GM18507 (cell line): Measurements from ENCODE around the gene SEC14L6.
A peak's percentile ranks its signal among the peaks of the same experiment; 100 is the strongest.

ENCODE experiments used
- DNase-seq: peaks from one replicate; pipeline ENCODE4 v3.0.0; 2011; ENCODE audit warnings: low read depth; ENCODE audit not compliant: insufficient read length; ENCODE audit errors: extremely low spot score
- FAIRE-seq: peaks from 2 replicates; lab custom pipeline; 2011; peaks lifted over from hg19 to GRCh38; lab: Jason Lieb, UNC

SEC14L6 gene

DNA sequence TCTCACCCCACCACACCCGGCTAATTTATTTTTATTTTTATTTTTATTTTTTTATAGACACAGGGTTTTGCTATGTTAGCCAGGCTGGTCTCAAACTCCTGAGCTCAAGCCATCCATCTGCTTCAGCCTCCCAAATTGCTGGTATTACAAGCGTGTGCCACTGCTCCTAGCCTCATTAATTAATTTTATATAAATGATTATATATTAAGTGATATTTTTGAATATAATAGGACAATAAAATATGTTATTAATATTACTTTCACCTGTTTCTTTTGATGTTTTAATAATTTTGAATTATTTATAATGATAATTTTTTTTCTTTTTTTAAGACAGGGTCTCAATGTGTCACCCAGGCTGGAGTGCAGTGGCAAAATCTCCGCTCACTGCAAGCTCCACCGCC is 38.9 kb downstream of the SEC14L6 start:
- DNase-seq = no peak
- FAIRE-seq = no peak

DNA sequence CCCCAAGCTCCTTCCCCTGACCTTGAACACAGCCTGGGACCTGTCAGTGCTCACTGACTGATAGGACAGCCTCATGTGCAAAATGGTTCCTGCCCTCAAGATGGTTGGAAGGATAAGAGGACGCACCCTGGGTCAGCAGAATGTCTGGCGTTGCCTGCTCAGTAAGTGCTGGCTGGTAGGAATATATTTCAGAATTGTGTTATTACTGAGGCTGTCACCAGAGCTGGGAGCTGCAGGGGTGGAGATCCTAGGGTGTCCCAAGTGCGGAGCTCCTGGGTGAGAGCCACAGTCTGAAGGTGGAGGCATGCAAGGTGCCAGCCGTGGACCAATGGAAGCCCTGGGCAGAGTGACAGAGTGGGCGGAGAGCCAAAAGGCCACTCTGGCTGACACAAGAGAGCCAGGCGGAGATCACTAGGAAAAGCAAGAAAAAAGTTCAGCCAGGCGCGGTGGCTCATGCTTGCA is 40.0 kb downstream of the SEC14L6 start:
- FAIRE-seq = no peak
- no peak for DNase-seq

DNA sequence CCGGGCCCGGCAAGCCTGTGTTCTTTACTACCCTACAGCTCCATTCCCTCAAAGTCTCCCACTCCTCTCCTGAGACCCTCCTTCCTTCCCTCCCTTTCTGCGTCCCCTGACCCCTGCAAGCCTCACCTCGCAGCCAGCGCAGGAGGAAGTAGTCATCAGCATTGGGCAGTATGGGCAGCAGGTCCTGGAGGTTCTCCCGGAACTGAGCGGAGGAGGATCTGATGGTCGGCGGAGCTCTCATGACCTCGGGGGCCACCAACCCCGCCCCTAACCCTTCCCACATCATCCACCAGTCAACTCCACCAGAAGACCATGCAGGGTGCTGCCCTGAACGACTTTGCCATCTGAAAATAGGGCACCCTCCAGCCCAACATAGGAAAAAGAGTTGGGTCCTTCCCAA is 43.0 kb downstream of the SEC14L6 start:
- DNase-seq = no peak
- FAIRE-seq = no peak

DNA sequence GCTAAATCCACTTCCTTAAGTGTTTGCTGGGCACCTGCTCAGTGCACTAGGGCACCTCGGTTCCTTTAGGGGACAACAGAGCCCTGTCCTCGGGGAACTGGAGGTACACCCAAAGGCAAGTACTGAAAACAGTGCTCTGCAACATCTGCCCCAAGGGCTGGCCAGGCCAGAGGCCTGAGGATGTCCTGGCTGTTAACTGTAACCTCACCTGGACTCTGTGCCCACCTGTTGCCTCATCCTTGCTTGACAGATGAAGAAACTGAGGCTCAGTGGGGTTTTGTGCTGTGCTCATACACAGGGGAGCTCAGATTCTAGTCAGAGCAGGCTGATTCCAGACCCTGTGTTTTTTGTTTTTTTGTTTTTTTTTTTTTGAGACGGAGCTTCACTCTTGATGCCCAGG is 43.6 kb downstream of the SEC14L6 start:
- no peak for FAIRE-seq
- no peak for DNase-seq

DNA sequence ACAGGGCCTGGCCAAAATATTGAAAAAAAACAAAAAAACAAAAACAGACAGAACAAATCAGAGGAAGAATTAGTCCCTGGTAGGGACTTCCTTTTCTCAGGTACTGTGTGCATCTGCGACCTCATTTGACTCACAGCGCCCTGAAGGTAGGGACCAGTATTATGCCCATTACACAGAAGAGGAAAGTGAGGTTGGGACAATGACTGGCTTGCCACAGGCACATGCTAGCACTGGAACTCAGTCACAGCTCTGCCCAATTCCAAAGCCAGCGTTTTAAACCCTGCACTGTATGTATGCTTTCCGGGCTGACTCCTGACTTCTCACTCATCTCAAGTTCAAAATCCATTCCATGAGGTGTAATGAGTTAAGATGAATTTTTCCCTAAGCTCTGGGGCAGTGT is 44.4 kb downstream of the SEC14L6 start:
- FAIRE-seq (no peak), DNase-seq (no peak)

DNA sequence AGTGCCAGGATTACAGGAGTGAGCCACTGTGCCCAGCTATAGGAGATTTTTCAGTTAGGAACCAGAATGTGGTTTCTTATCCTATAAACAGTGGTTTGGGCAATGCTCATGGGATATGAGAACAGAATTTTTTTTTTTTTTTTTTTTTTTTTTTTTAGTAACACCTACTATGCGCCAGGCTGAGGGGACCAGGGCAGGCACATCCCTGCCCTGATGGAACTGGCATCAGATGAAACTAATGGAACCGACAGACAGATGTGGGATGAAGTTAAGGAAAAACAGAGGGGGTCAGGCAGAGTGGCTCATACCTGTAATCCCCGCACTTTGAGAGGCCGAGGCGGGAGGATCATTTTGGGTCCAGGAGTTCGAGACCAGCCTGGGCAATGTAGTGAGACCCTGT is 45.9 kb downstream of the SEC14L6 start:
- no peak for DNase-seq
- no peak for FAIRE-seq

DNA sequence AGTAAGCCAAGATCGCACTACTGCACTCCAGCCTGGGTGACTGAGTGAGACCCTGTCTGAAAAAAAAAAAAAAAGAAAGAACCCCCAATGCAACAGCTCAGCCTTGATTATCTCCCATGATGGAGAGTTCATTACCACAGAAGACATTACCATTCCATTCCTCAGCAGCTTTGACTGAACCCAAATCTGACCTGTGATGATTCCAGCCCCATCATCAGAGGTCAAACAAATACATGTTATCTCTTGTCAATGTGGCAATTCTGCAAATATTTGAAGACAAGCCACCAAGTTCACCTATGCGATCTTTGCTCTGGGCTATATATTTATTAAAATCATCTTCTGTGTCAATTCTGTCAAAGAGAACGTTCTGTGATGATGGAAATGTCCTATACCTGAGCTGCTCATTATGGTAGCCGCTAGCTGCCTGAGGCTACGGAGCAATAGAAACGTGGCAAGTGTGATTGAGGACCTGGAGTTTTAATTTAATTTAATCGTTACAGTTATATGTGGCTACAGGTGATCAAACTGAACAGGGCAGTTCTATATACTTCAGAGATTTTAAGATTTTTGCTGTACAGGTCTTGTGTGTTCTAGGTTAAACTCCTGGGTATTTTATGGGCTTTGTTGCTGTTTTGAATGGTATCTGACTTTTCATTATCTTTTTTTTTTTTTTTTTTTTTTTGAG is 48.9 kb downstream of the SEC14L6 start:
- no peak for FAIRE-seq
- DNase-seq = no peak

DNA sequence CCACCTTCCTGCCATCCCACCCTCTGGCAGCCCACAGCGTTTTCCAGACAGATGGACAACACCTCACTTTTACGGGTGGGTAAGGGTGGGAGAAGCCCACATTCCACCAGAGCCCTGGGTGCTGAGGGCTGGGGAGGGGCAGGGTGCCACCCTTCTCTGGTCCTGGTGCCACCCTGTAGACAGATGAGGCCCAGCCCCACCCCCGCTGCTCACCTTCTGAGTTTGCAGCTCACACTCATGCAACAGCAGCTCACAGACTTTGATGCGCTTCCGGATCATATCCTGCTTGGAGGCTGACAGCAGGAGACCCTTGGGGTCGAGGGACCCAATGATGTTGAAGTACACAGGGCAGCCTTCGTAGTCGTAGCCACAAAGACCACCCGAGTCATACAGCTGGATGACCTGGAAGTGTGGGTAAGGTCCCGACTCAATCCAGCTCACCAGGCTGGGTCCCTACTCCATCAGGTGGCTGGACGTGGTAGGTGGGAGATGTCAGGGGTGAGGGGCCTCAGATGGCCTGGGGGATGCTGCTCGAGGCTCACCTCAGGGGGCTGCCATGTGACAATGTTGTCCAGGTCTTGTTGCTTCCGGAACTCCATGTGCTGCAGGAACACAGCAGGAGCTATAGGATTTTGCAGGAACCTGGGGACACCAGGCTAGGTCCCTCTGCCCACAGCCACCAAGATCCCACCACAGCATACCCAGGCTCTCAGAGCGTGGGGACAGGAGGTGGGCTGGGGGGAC is 51.3 kb downstream of the SEC14L6 start:
- no peak for FAIRE-seq

DNA sequence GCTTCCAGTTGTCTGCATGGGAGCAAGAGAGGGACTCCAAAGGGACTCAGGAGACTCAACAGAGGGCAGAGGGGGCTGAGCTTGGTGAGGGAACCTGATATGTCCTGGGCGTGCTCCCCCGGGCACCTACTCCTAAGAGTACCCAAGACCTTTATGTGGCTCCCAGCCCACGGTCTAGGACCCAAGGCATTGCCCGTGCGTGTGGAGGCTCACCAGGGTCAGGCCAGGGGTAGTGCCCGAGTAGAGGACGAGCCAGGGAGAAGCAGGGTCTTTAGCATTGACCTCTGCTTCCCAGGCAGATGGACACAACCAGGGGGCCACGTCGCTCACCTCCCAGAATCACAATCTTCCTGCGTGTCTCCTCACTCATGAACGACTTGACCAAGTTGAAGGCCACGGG is 54.4 kb downstream of the SEC14L6 start:
- FAIRE-seq (no peak), DNase-seq (no peak)

More for the DNA sequence above, 51.3 kb downstream of the SEC14L6 start:
- no peak for DNase-seq

DNA sequence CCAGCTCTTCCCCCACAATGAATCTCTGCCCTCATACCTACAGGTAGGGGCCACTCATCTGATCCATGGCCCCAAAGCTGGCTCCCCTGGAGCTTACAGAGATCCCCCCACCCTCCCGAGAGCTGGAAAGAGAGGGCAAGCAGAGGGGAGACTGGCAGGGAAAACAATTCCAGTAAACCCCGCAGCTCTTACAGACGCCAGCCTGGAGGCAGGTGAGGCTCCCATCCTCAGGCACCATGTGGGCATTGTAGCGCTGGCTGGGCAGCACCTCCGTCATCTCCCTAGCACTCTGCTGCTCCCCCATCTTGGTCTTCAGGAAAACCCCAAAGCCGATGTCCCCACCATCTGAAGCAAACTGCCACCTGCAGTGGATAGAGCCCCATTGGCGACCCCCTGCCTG is 55.2 kb downstream of the SEC14L6 start:
- DNase-seq (no peak), FAIRE-seq (no peak)

DNA sequence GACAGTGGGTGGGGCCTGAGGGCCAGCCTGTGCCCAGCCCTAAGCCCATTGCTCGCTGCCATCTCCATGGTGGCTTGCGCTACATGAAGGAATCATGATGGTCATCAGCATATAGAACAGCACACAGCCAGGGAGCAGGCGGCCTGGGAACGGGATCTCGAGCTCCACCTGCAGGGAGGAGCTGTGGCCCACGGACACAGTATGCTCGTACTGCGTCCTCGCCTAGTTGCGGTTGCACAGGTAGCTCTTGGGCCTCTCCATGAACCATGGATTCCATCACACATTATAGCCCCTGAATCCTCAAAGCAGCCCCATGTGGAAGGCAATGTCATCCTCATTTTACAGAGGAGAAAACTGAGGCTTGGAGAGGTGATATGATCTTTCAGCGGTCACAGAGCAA is 56.1 kb downstream of the SEC14L6 start:
- no peak for DNase-seq
- FAIRE-seq = no peak

DNA sequence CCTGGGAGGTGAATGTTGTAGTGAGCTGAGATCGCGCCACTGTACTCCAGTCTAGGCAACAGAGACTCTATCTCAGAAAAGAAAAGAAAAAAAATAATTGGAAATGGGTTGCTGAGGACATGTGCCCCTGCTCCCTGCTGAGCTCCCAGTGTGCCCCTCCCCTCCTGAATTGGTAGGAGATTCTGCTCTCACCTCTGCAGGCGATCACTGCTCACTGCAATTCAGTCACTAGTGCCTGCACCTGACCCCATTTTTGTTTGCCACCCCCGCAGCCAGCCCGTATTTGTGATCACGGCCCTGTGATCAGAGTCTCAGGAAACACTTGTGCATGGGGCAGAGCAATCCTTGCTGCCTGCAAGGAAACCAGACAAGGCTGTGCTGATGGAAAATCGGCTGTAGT is 58.4 kb downstream of the SEC14L6 start:
- DNase-seq (no peak), FAIRE-seq (no peak)

DNA sequence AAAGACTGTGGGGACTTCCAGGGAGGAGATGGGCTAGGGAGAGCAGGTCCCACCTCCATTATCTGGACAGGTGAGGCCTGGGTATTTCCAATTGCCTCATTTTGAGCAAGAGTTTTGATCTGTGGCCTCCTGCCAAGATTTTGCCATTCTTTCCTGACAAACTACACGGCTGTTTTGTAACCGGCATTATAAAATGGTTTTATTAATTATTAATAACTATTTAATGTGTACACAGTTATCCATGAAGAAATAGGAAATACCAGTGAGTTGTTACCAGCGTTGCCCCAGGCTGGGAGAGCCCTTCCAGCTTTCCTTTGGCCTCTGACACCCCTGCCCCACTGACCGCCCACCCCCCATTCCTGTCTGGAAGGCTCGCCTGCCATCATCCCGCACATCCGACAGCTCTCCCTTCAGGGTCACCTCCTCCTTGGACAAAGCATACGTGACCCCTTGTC is 59.9 kb downstream of the SEC14L6 start:
- DNase-seq (no peak), FAIRE-seq (no peak)

DNA sequence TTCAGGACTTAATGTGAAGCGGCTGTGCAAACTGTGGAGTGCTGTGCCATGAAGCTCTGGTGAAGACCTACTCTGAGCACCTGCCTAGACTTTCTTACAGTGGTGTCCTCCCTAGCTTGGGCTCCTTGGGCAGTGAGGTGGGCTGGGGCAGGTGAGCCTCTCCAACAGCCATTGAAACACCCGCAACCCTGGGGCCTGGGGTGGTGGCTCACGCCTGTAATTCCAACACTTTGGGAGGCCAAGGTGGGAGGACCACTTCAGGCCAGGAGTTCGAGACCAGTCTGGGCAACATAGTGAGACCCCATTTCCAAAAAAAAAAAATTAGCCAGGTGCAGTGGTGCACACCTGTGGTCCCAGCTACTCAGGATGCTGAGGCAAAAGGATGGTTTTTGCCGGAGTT is 60.4 kb downstream of the SEC14L6 start:
- DNase-seq (no peak), FAIRE-seq (no peak)

DNA sequence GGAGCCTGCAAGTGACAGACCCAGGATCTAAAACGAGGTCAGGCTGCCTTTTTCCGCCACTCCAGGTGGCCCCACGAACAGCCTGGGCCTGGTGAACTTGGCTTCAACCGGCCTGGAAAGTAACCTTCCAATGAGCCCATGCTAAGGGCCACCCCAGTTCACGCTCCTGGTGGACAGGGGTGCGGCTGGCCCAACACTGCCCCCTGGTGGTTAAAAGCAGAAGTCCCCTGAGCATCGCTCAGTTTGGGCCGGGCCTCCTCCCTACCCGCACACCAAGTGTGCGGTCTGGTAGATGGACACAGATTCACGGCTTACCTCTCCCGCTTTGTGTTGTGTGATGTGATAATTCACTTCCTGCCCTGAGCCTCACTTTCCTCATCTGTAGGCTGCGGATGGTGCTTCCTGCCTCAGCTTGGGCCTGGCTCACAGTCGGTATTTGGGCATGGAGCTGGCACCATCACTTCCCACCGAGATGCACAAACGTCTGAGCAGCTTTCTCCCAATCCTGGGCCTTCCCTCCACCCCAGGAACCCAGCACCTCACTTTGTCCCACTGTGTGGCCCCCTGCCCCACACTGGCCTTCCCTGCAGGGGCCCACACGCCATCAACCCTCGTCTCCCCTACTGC is 61.1 kb downstream of the SEC14L6 start:
- FAIRE-seq (peak; percentile 81), DNase-seq (peak; percentile 84)

DNA sequence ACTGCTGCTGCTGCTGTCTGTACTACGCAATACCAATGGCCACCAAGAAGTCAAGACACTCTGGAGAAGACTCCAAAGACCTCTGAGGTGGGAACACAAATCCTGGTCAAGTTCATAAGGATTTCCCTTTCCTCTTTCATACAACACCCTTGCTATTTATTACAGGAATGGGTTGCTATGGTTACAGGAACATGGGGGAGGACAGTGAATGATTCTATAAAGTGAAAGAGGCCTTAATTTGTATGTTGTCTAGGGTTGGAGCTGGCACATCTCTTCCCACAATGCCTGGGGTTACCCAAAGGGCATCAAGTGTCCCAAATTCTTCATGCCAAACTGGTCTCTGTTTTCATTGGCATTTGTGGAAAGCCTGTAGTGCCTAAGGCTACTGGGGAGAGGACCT is 63.4 kb downstream of the SEC14L6 start:
- DNase-seq (no peak), FAIRE-seq (no peak)

DNA sequence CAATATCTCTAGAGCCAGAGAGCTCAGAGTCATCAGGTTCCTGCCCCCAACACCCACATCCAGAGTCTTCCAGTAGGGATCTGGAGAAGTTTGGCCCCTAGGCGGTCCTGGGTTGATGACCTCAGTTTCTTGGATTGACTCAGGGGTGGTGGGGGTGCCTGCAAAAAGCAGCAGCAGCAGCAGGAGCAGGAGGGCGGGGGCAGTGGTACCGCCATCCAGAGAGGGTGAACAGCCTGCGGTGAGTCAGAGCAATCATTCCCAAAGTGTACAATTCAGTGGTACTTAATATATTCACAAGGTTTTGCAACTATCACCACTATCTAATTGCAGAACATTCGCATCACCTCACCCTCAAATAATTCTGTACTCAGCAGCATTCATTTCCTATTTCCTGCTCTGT is 64.8 kb downstream of the SEC14L6 start:
- FAIRE-seq (no peak), DNase-seq (no peak)

DNA sequence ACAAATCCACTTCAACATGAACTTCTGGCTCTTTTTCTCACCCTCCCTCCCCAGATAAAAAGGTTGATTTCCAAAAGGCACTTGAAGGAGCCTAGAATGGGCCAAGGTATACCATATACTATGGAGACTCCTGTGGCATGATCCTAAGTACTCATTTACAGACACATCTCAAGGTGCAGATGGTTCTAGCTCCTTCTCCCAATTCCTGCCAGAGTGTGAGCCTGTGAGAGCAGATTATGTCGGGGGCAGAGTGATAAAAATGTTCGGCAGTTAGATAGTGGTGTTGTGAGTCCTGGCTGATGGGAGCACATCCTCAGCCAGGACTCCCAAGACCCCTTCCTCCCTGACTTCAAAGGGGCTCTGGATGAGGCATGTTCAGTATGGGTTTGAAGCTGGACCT is 66.6 kb downstream of the SEC14L6 start:
- FAIRE-seq (no peak), DNase-seq (no peak)

DNA sequence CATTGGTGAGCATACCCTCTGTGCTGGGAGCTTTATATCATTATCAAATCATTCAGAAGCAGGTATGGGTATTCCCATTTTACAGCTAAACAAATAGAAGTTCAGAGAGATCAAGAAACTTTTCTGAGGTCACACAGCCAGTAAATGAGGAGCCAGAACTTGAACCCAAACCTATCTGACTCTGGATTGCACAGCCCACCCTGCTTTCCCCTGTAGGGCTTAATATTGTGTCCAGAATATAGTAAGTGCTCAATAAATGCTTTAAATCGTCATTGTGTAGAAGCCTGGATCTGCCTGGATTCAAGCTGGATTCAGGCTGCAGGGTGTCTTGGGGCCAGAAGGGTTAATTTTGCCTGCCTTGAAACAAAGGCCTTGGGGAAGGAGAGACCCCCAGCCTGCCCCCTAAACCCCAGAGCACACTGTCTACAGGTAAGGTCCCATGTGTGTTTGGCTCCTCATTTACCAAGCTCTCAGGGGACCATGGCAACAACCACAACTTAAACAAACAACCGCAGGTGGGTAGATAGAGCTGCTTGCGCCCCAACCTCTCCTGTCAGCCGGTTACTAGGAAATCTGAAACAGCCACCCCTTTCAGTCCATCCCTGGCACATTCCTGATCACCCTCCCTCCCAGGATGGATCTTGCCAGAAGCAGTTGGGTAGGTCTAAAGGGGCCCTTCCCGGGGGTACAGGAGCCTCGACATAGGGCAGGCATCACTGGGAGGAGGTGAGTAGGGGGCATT is 71.7 kb downstream of the SEC14L6 start:
- DNase-seq (no peak), FAIRE-seq (no peak)

DNA sequence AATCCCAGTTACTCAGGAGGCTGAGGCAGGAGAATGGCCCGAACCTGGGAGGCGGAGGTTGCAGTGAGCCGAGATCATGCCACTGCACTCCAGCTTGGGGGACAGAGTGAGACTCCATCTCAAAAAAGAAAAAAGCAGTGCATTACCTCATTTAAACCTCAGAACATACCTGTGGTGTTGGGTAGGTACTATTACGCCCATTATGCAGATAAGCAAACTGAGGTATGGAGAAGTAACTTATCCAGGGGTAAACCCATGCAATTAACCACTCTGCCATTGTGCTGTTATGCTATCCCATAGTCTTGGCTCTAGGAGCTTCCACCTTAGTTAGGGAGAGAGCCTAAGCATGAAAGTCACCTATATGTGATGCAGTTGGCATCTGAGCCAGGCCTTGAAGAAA is 72.4 kb downstream of the SEC14L6 start:
- DNase-seq (no peak), FAIRE-seq (no peak)
